GM18502 (cell line): ENCODE results near the gene TMCC1.
"Not testable (repeated sequence)": the region's sequence is repeated elsewhere in the genome, so short reads cannot be mapped to it uniquely, and the experiment has no call there.

Experiments used
- ATAC-seq: cut with Tn5 transposase; IDR thresholded peaks from one replicate; pipeline ENCODE4 v1.9.1; 2021; ENCODE audit warnings: mild to moderate bottlenecking; ENCODE audit not compliant: unreplicated experiment, poor library complexity

Gene TMCC1

GRCh38 chr3:129838086-129838485 lies 55.4 kb downstream of the TMCC1 start:
- no peak for ATAC-seq

- no peak for ATAC-seq
These were observed 56.4 kb downstream of the TMCC1 start for GRCh38 chr3:129837065-129837642.

GRCh38 chr3:129836381-129837064 lies 57.0 kb downstream of the TMCC1 start:
- no peak for ATAC-seq

- ATAC-seq: no peak
These were observed 58.3 kb downstream of the TMCC1 start for GRCh38 chr3:129835198-129835597.

GRCh38 chr3:129834580-129834979 lies 58.9 kb downstream of the TMCC1 start:
- ATAC-seq: no peak

- not testable (repeated sequence) for ATAC-seq
These were observed 61.6 kb downstream of the TMCC1 start for GRCh38 chr3:129831942-129832341.

- ATAC-seq: no peak
These were observed 62.0 kb downstream of the TMCC1 start for GRCh38 chr3:129831503-129831902.

- no peak for ATAC-seq
These were observed 63.9 kb downstream of the TMCC1 start for GRCh38 chr3:129829640-129830039.

- peak; percentile 83 for ATAC-seq
These were observed 65.7 kb downstream of the TMCC1 start for GRCh38 chr3:129827765-129828164.

- no peak for ATAC-seq
These were observed 68.5 kb downstream of the TMCC1 start for GRCh38 chr3:129824926-129825541.

GRCh38 chr3:129822679-129823078 lies 70.8 kb downstream of the TMCC1 start:
- ATAC-seq: no peak

- no peak for ATAC-seq
These were observed 71.3 kb downstream of the TMCC1 start for GRCh38 chr3:129822241-129822640.

GRCh38 chr3:129820587-129820986 lies 72.9 kb downstream of the TMCC1 start:
- ATAC-seq: no peak

GRCh38 chr3:129812589-129812988 lies 80.9 kb downstream of the TMCC1 start:
- no peak for ATAC-seq

GRCh38 chr3:129809297-129809696 lies 84.2 kb downstream of the TMCC1 start:
- no peak for ATAC-seq

GRCh38 chr3:129796146-129796545 lies 97.4 kb downstream of the TMCC1 start:
- ATAC-seq: no peak

GRCh38 chr3:129795186-129796010 lies 98.1 kb downstream of the TMCC1 start:
- ATAC-seq: no peak

- peak; percentile 55 for ATAC-seq
These were observed 99.0 kb downstream of the TMCC1 start for GRCh38 chr3:129794311-129795185.

GRCh38 chr3:129793942-129794310 lies 99.6 kb downstream of the TMCC1 start:
- no peak for ATAC-seq

GRCh38 chr3:129793319-129793718 lies 100.2 kb downstream of the TMCC1 start:
- ATAC-seq: no peak
